GM23338 (cell line): ENCODE results near the gene PRDM8. TPM values are rescaled to one million over a fixed set of nuclear protein-coding genes. Genes with fewer than 3 reads are reported as not detected.

Source experiments
- ATAC-seq: fragments of 200-7000 bp; cut with Tn5 transposase; 3 replicates; pipeline ENCODE4 v1.9.1; 2020
- DNase-seq: peaks from one replicate; pipeline ENCODE4 v3.0.0-alpha.2; 2015; ENCODE audit warnings: low spot score
- H2AFZ ChIP-seq: fragments of 200-600 bp; sonication (generic); 2 replicates; pipeline ENCODE4 v1.8.0; 2016; ENCODE audit warnings: antibody characterized with exemption, mild to moderate bottlenecking, moderate library complexity
- H3F3A ChIP-seq: fragments of 200-600 bp; sonication (generic); replicated peaks from 2 replicates; pipeline ENCODE4 v1.8.0; 2017; ENCODE audit warnings: antibody characterized with exemption, mixed run types, low read depth
- H3K27ac ChIP-seq: fragments of 200-600 bp; sonication (generic); 2 replicates; pipeline ENCODE4 v1.6.1; 2016; ENCODE audit warnings: low read depth
- H3K27me3 ChIP-seq: fragments of 200-600 bp; sonication (generic); 2 replicates; pipeline ENCODE4 v1.8.0; 2016; ENCODE audit warnings: mild to moderate bottlenecking, mixed run types, moderate library complexity; ENCODE audit not compliant: insufficient read depth
- H3K36me3 ChIP-seq: fragments of 200-600 bp; sonication (generic); 2 replicates; pipeline ENCODE4 v1.8.0; 2016; ENCODE audit warnings: mild to moderate bottlenecking; ENCODE audit not compliant: insufficient read depth
- H3K4me1 ChIP-seq: fragments of 200-600 bp; sonication (generic); 2 replicates; pipeline ENCODE4 v1.8.0; 2016; ENCODE audit warnings: mild to moderate bottlenecking, moderate library complexity; ENCODE audit not compliant: insufficient read depth
- H3K4me2 ChIP-seq: fragments of 200-600 bp; sonication (generic); 2 replicates; pipeline ENCODE4 v1.7.1; 2017; ENCODE audit warnings: mixed run types
- H3K4me3 ChIP-seq: fragments of 200-600 bp; sonication (generic); 2 replicates; pipeline ENCODE4 v1.6.1; 2016; ENCODE audit warnings: mixed run types
- H3K79me2 ChIP-seq: fragments of 200-600 bp; sonication (generic); replicated peaks from 2 replicates; pipeline ENCODE4 v1.8.0; 2017; ENCODE audit warnings: mild to moderate bottlenecking; ENCODE audit not compliant: insufficient read depth
- H3K9me2 ChIP-seq: fragments of 200-600 bp; sonication (generic); 2 replicates; pipeline ENCODE4 v1.8.0; 2017; ENCODE audit not compliant: insufficient read depth
- H4K20me1 ChIP-seq: fragments of 200-600 bp; sonication (generic); replicated peaks from 2 replicates; pipeline ENCODE4 v1.8.0; 2017; ENCODE audit warnings: mild to moderate bottlenecking; ENCODE audit not compliant: insufficient read depth
- H3K27ac Mint-ChIP-seq: 2 replicates; pipeline ENCODE4 v1.8.0; 2020; ENCODE audit warnings: inconsistent platforms, mild to moderate bottlenecking, moderate library complexity, mixed read lengths
- H3K27me3 Mint-ChIP-seq: 3 replicates; pipeline ENCODE4 v1.8.0; 2022; ENCODE audit warnings: low read depth, mild to moderate bottlenecking, moderate library complexity, mixed read lengths, inconsistent platforms; ENCODE audit not compliant: insufficient read depth, poor library complexity
- H3K36me3 Mint-ChIP-seq: 3 replicates; pipeline ENCODE4 v1.8.0; 2021; ENCODE audit warnings: low read depth, mild to moderate bottlenecking, inconsistent platforms, moderate library complexity, mixed read lengths
- H3K4me1 Mint-ChIP-seq: 3 replicates; pipeline ENCODE4 v1.8.0; 2020; ENCODE audit warnings: mild to moderate bottlenecking, inconsistent platforms, mixed read lengths
- H3K4me3 Mint-ChIP-seq: 3 replicates; pipeline ENCODE4 v1.8.0; 2021; ENCODE audit warnings: moderate library complexity, mild to moderate bottlenecking, inconsistent platforms, mixed read lengths
- H3K9me3 Mint-ChIP-seq: 3 replicates; pipeline ENCODE4 v1.8.0; 2020; ENCODE audit warnings: moderate library complexity, mild to moderate bottlenecking, inconsistent platforms, mixed read lengths
- CREB1 ChIP-seq: fragments of 250-450 bp; sonication (Bioruptor Pico); IDR thresholded peaks from 2 replicates; pipeline ENCODE4 v1.5.0; 2020; ENCODE audit warnings: low read depth, mild to moderate bottlenecking, moderate library complexity
- CTCF ChIP-seq, 2 experiments: fragments of 200-600 bp in 1 of 2; sonication (generic) in 1 of 2; conservative IDR thresholded peaks; 2 replicates each; pipeline versions ENCODE4 v1.5.1 to v1.6.1; 2016 to 2017; ENCODE audit warnings: antibody characterized with exemption in 2 of 2, low read depth in 2 of 2, mild to moderate bottlenecking in 2 of 2, moderate library complexity in 1 of 2
- EZH2 ChIP-seq: fragments of 200-600 bp; sonication (generic); IDR thresholded peaks from one replicate; pipeline ENCODE4 v1.8.0; 2017; ENCODE audit warnings: antibody characterized with exemption, mild to moderate bottlenecking, low read depth; ENCODE audit not compliant: unreplicated experiment
- EZH2phosphoT487 ChIP-seq: fragments of 200-600 bp; sonication (generic); IDR thresholded peaks from one replicate; pipeline ENCODE4 v1.8.1; 2018; ENCODE audit warnings: antibody characterized with exemption; ENCODE audit not compliant: unreplicated experiment
- NANOG ChIP-seq: IDR thresholded peaks from 2 replicates; pipeline ENCODE4 v1.6.1; 2016; ENCODE audit warnings: antibody characterized with exemption, borderline replicate concordance
- POLR2AphosphoS5 ChIP-seq: IDR thresholded peaks from 2 replicates; pipeline ENCODE4 v1.6.1; 2016; ENCODE audit warnings: antibody characterized with exemption, low read depth
- ZNF114 ChIP-seq: fragments of 250-450 bp; sonication (Bioruptor Pico); IDR thresholded peaks from 2 replicates; pipeline ENCODE4 v1.5.0; 2020; ENCODE audit warnings: mild to moderate bottlenecking, moderate library complexity
- ZNF331 ChIP-seq: fragments of 250-450 bp; sonication (Bioruptor Pico); IDR thresholded peaks from 2 replicates; pipeline ENCODE4 v1.5.0; 2020; ENCODE audit warnings: low read depth, mild to moderate bottlenecking, moderate library complexity
- polyA plus RNA-seq: library from polyadenylated mRNA; unstranded; fragments of >200 nt; fragmentation: Nextera tagmentation; extraction: Ambion mirVana; gene quantifications from 2 replicates; pipeline ENCODE4 v1.2.1, GENCODE V29; 2016
- total RNA-seq: library from RNA; depleted of rRNA; stranded (reverse); fragments of >200 nt; shearing (Covaris generic); gene quantifications from 2 replicates; pipeline ENCODE4 v1.2.3, GENCODE V29; 2014
- TF ChIP-seq, protein P1 (sequence below): IDR thresholded peaks from one replicate; pipeline ENCODE4 v1.6.1; 2018; ENCODE audit warnings: antibody characterized with exemption; ENCODE audit not compliant: unreplicated experiment
- TF ChIP-seq, protein P2 (sequence below): IDR thresholded peaks from 2 replicates; pipeline ENCODE4 v1.6.1; 2016; ENCODE audit warnings: antibody characterized with exemption

Gene PRDM8
- total and polyA plus RNA-seq, 2 experiments from 2014 or later, result 0.16 TPM; not detected in 1

DNA sequence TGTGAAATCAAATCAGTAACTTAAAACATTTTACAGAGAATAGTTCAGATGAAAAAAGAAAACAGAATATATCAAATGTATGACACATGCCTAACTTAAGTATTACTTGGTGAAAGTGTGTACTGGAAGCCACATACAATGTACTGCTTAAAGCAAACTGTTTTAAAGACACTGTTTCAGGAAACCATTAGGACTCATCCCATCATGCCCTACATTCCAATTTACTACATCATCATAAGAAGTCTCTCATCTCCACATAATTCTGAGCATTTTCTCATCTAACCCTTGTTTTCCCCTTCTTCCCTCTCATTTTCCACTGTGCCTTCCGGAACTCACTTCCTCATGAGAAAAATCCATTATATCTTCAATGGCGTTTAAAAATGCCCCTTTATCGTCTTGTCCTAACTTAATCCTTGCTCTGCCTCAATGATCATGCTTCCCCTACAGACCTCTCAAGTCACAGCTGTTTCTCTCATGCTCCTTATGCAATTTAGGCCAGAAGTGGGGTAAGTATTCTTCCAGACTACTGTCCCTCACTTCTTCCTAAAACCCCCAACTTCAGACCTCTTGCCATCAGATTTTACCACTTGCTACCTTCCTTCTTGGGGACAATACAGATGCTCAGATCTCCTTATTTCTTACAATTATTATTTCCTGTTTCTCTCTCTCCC, 42.3 kb downstream of the PRDM8 start:
- H3K27ac ChIP-seq, result no peak overlapping the region
- no peaks in the 10 kb centered on the region for H4K20me1 ChIP-seq
- no peaks in the 10 kb centered on the region for H3K36me3 Mint-ChIP-seq
- H3K79me2 ChIP-seq, result no peaks in the 10 kb centered on the region
- no peak for TF ChIP-seq NANOG
- TF ChIP-seq ZNF114 (CRISPR knock-in tag), result no peak
- TF ChIP-seq, protein P1, sequence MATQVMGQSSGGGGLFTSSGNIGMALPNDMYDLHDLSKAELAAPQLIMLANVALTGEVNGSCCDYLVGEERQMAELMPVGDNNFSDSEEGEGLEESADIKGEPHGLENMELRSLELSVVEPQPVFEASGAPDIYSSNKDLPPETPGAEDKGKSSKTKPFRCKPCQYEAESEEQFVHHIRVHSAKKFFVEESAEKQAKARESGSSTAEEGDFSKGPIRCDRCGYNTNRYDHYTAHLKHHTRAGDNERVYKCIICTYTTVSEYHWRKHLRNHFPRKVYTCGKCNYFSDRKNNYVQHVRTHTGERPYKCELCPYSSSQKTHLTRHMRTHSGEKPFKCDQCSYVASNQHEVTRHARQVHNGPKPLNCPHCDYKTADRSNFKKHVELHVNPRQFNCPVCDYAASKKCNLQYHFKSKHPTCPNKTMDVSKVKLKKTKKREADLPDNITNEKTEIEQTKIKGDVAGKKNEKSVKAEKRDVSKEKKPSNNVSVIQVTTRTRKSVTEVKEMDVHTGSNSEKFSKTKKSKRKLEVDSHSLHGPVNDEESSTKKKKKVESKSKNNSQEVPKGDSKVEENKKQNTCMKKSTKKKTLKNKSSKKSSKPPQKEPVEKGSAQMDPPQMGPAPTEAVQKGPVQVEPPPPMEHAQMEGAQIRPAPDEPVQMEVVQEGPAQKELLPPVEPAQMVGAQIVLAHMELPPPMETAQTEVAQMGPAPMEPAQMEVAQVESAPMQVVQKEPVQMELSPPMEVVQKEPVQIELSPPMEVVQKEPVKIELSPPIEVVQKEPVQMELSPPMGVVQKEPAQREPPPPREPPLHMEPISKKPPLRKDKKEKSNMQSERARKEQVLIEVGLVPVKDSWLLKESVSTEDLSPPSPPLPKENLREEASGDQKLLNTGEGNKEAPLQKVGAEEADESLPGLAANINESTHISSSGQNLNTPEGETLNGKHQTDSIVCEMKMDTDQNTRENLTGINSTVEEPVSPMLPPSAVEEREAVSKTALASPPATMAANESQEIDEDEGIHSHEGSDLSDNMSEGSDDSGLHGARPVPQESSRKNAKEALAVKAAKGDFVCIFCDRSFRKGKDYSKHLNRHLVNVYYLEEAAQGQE, result no peak
- no peak for TF ChIP-seq EZH2
- no peak for TF ChIP-seq CTCF (conservative IDR thresholded peaks at IDR 0.05; ENCODE audit: low read depth in 2 of 2)
- no peak for TF ChIP-seq CREB1 (CRISPR knock-in tag)
- no peak for TF ChIP-seq EZH2phosphoT487
- TF ChIP-seq POLR2AphosphoS5, result no peak
- TF ChIP-seq ZNF331, result no peak
- TF ChIP-seq, protein P2, sequence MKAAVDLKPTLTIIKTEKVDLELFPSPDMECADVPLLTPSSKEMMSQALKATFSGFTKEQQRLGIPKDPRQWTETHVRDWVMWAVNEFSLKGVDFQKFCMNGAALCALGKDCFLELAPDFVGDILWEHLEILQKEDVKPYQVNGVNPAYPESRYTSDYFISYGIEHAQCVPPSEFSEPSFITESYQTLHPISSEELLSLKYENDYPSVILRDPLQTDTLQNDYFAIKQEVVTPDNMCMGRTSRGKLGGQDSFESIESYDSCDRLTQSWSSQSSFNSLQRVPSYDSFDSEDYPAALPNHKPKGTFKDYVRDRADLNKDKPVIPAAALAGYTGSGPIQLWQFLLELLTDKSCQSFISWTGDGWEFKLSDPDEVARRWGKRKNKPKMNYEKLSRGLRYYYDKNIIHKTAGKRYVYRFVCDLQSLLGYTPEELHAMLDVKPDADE, result no peak
- no peaks in the 10 kb centered on the region for H3K36me3 ChIP-seq
- H3K27ac Mint-ChIP-seq, result no peak overlapping the region
- no peaks in the 10 kb centered on the region for H3K4me1 ChIP-seq
- ATAC-seq (no peak), DNase-seq (no peak)
- H3K9me2 ChIP-seq, result no peaks in the 10 kb centered on the region
- H3K4me1 Mint-ChIP-seq, result no peaks in the 10 kb centered on the region
- H3K4me2 ChIP-seq, result no peak overlapping the region
- H3K27me3 Mint-ChIP-seq, result no peaks in the 10 kb centered on the region
- H3K27me3 ChIP-seq, result no peaks in the 10 kb centered on the region
- H3F3A ChIP-seq, result no peaks in the 10 kb centered on the region
- H3K4me3 ChIP-seq, result no peak overlapping the region
- H3K9me3 Mint-ChIP-seq, result no peaks in the 10 kb centered on the region
- H2AFZ ChIP-seq, result no peak overlapping the region
- no peak overlapping the region for H3K4me3 Mint-ChIP-seq
